ENCODE data around the gene GABRA5. TPM values are rescaled to one million over a fixed set of nuclear protein-coding genes. Genes with fewer than 3 reads are reported as not detected.

Gene GABRA5
- total RNA-seq, 1 donor from 2014 or later: 0.10 TPM

DNA sequence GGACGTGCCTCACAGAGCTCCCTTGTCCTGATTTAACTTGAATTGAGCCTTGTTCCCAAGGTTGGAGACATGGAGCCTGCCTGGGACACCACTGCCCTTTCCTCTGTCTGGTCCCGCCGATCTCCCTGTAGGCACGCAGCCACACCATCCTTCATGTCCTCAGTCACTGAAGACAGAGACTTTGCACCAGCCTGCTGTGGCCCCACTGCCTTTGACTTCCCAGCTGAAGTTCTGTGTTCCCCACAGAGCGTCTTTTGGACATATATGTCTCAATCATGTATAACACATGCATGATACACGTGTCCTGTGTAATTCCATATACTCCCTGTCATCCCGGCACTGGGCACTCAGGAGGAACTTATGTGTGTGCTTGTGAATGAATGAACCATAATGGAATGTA is 23.6 kb downstream of the GABRA5 start:
- no peak overlapping the region for H3K27ac Mint-ChIP-seq
- H3K27me3 Mint-ChIP-seq: peaks cover 9% of the 10 kb centered on the region
- TF ChIP-seq CTCF (IDR thresholded peaks at IDR 0.05; ENCODE audit: unreplicated experiment): no peak
- no peaks in the 10 kb centered on the region for H3K4me1 Mint-ChIP-seq (ENCODE audit: low read depth)
- peaks cover 5% of the 10 kb centered on the region for H3K9me3 Mint-ChIP-seq (ENCODE audit: low read depth)
- H3K4me3 Mint-ChIP-seq (ENCODE audit: low read depth): no peak overlapping the region
- no peak for DNase-seq (ENCODE audit: low spot score, unreplicated experiment)
- H3K36me3 Mint-ChIP-seq (ENCODE audit: insufficient read depth): no peaks in the 10 kb centered on the region

- Mint-ChIP-seq H3K9me3 (ENCODE audit: low read depth) (peaks cover 5% of the 10 kb centered on the region), H3K36me3 (ENCODE audit: insufficient read depth) (no peaks in the 10 kb centered on the region), H3K27ac (no peak overlapping the region), H3K4me1 (ENCODE audit: low read depth) (no peaks in the 10 kb centered on the region), H3K4me3 (ENCODE audit: low read depth) (no peak overlapping the region), H3K27me3 (peaks cover 9% of the 10 kb centered on the region)
- TF ChIP-seq CTCF (IDR thresholded peaks at IDR 0.05; ENCODE audit: unreplicated experiment): no peak
- no peak for DNase-seq (ENCODE audit: low spot score, unreplicated experiment)
Measured at GRCh38 chr15:26890988-26891387, 24.1 kb downstream of the GABRA5 start.

GRCh38 chr15:26891448-26892181 is 24.8 kb downstream of the GABRA5 start:
- no peaks in the 10 kb centered on the region for H3K4me1 Mint-ChIP-seq (ENCODE audit: low read depth)
- DNase-seq (ENCODE audit: low spot score, unreplicated experiment): peak; percentile 75
- H3K36me3 Mint-ChIP-seq (ENCODE audit: insufficient read depth): no peaks in the 10 kb centered on the region
- TF ChIP-seq CTCF (IDR thresholded peaks at IDR 0.05; ENCODE audit: unreplicated experiment): peak; percentile 91
- no peak overlapping the region for H3K27ac Mint-ChIP-seq
- peaks cover 5% of the 10 kb centered on the region for H3K9me3 Mint-ChIP-seq (ENCODE audit: low read depth)
- H3K4me3 Mint-ChIP-seq (ENCODE audit: low read depth): no peak overlapping the region
- peaks cover 4% of the 10 kb centered on the region for H3K27me3 Mint-ChIP-seq

DNA sequence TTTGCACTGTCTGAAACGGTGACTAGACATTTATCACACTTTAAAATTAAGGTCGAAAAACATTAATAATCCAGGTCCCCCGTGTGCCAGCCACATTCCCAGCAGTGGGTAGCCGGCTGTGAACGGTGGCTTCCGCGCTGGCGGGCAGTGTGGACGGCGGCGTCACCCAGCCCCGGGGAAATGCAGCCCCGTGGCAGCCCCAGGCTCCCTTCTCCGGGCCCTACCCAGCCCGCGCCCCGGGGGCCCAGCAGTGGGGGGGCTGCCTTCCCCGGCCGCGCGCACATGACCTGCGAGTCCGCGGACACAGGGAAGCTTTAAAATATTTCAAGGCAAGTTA is 25.3 kb downstream of the GABRA5 start:
- no peak for TF ChIP-seq CTCF (IDR thresholded peaks at IDR 0.05; ENCODE audit: unreplicated experiment)
- Mint-ChIP-seq H3K27me3 (peaks cover 4% of the 10 kb centered on the region), H3K4me1 (ENCODE audit: low read depth) (no peaks in the 10 kb centered on the region), H3K4me3 (ENCODE audit: low read depth) (no peak overlapping the region), H3K36me3 (ENCODE audit: insufficient read depth) (no peaks in the 10 kb centered on the region), H3K27ac (no peak overlapping the region), H3K9me3 (ENCODE audit: low read depth) (peaks cover 5% of the 10 kb centered on the region)
- no peak for DNase-seq (ENCODE audit: low spot score, unreplicated experiment)

- Mint-ChIP-seq H3K27me3 (peaks cover 4% of the 10 kb centered on the region), H3K4me3 (ENCODE audit: low read depth) (no peak overlapping the region), H3K9me3 (ENCODE audit: low read depth) (peaks cover 5% of the 10 kb centered on the region), H3K36me3 (ENCODE audit: insufficient read depth) (no peaks in the 10 kb centered on the region), H3K27ac (no peak overlapping the region), H3K4me1 (ENCODE audit: low read depth) (no peaks in the 10 kb centered on the region)
- no peak for TF ChIP-seq CTCF (IDR thresholded peaks at IDR 0.05; ENCODE audit: unreplicated experiment)
- no peak for DNase-seq (ENCODE audit: low spot score, unreplicated experiment)
Measured at GRCh38 chr15:26892678-26893077, 25.8 kb downstream of the GABRA5 start.
